Body of pancreas (tissue), 4 donors: ENCODE results near the gene DLX4.

Experiments used
- CTCF ChIP-seq, 7 experiments: fragments of 450-650 bp in 4 of 7; fragments of 200-600 bp in 3 of 7; sonication (generic) in 3 of 7; IDR thresholded peaks; one replicate each; pipeline ENCODE4 v1.5.1; 2016 to 2019; ENCODE audit warnings: antibody characterized with exemption in 7 of 7
- POLR2A ChIP-seq, 3 donors: fragments of 450-650 bp; IDR thresholded peaks; one replicate each; pipeline ENCODE4 v1.6.1; 2016; ENCODE audit warnings: antibody characterized with exemption in 3 of 3, mild to moderate bottlenecking in 2 of 3

- TF ChIP-seq POLR2A (IDR thresholded peaks at IDR 0.05) (no peak), CTCF (IDR thresholded peaks at IDR 0.05) (no peak)
These were observed 15.8 kb downstream of the DLX4 start for GRCh38 chr17:49984776-49985175.
